HL-60 (cell line): ENCODE data around the gene SDK1.

Experiments
- CTCF ChIP-seq: IDR thresholded peaks from one replicate; pipeline ENCODE4 v1.5.1; 2011; ENCODE audit warnings: low read length, control low read depth, inconsistent platforms; ENCODE audit not compliant: insufficient read depth
- POLR2AphosphoS5 ChIP-seq: IDR thresholded peaks from 2 replicates; pipeline ENCODE4 v1.6.1; 2012; ENCODE audit warnings: low read depth

- no peak for TF ChIP-seq CTCF
- no peak for TF ChIP-seq POLR2AphosphoS5
Observed at GRCh38 chr7:3451701-3452100, 150.6 kb downstream of the SDK1 start.
